IMR-90 (cell line): ENCODE measurements around the gene TTBK2. TPM values are rescaled to one million over a fixed set of nuclear protein-coding genes. Genes with fewer than 3 reads are reported as not detected.

Experiments used
- ATAC-seq: fragments of 200-7000 bp; cut with Tn5 transposase; 2 replicates; pipeline ENCODE4 v1.9.1; 2020; ENCODE audit warnings: low read depth, mild to moderate bottlenecking, moderate library complexity
- BruUV-seq: library from RNA; stranded (reverse); fragments of 400-500 nt; replicated peaks from 2 replicates; lab custom pipeline; 2021; lab: Mats Ljungman, UMichigan
- CTCF ChIA-PET: fragments of 300-600 bp; formaldehyde crosslinking; extraction: SDS; loops from one replicate; lab custom pipeline; 2021; ENCODE audit warnings: antibody characterized with exemption; lab: Yijun Ruan, JAX
- POLR2A ChIA-PET: fragments of 300-600 bp; sonication (Branson Sonifier 250); formaldehyde crosslinking; loops from one replicate; lab custom pipeline; 2022; ENCODE audit warnings: antibody characterized with exemption; ENCODE audit not compliant: unreplicated experiment; lab: Charles Lee
- DNase-seq: peaks from one replicate; pipeline ENCODE4 v3.0.0; 2013
- H2AFZ ChIP-seq: replicated peaks from 2 replicates; pipeline ENCODE3; 2013; ENCODE audit warnings: low read length, mild to moderate bottlenecking; ENCODE audit not compliant: poor library complexity
- H2AK5ac ChIP-seq: 2 replicates; pipeline ENCODE4 v1.6.1; 2013; ENCODE audit warnings: low read depth, low read length, inconsistent platforms
- H2AK9ac ChIP-seq: replicated peaks from 2 replicates; pipeline ENCODE3; 2013; ENCODE audit warnings: mild to moderate bottlenecking, low read depth, low read length, moderate library complexity; ENCODE audit not compliant: poor library complexity
- H2BK120ac ChIP-seq: 2 replicates; pipeline ENCODE4 v1.6.1; 2013; ENCODE audit warnings: low read depth, low read length, inconsistent platforms
- H2BK15ac ChIP-seq: 3 replicates; pipeline ENCODE4 v1.6.1; 2013; ENCODE audit warnings: low read depth, low read length, inconsistent platforms
- H2BK20ac ChIP-seq: 2 replicates; pipeline ENCODE4 v1.6.1; 2013; ENCODE audit warnings: low read depth, mild to moderate bottlenecking, inconsistent platforms, low read length, moderate library complexity
- H2BK5ac ChIP-seq: 2 replicates; pipeline ENCODE4 v1.6.1; 2013; ENCODE audit warnings: mild to moderate bottlenecking, low read depth, low read length, inconsistent platforms; ENCODE audit not compliant: poor library complexity, severe bottlenecking
- H3K14ac ChIP-seq: replicated peaks from 2 replicates; pipeline ENCODE4 v1.6.1; 2013; ENCODE audit warnings: low read depth, low read length, inconsistent platforms
- H3K18ac ChIP-seq: 2 replicates; pipeline ENCODE4 v1.6.1; 2013; ENCODE audit warnings: low read depth, low read length, control low read depth
- H3K23ac ChIP-seq: 2 replicates; pipeline ENCODE4 v1.6.1; 2013; ENCODE audit warnings: low read depth, low read length, inconsistent platforms
- H3K27ac ChIP-seq: 2 replicates; pipeline ENCODE4 v1.5.1; 2013; ENCODE audit warnings: mild to moderate bottlenecking, control low read depth, low read length; ENCODE audit not compliant: insufficient read depth
- H3K27me3 ChIP-seq: 2 replicates; pipeline ENCODE4 v1.6.1; 2013; ENCODE audit warnings: low read length; ENCODE audit not compliant: control insufficient read depth, insufficient read depth
- H3K36me3 ChIP-seq: 2 replicates; pipeline ENCODE4 v1.6.1; 2013; ENCODE audit warnings: low read length, mixed read lengths; ENCODE audit not compliant: control insufficient read depth, insufficient read depth
- H3K4ac ChIP-seq: 2 replicates; pipeline ENCODE4 v1.6.1; 2013; ENCODE audit warnings: low read depth, low read length, inconsistent platforms
- H3K4me1 ChIP-seq: 2 replicates; pipeline ENCODE4 v1.6.1; 2013; ENCODE audit warnings: low read length, mixed read lengths; ENCODE audit not compliant: control insufficient read depth, insufficient read depth
- H3K4me2 ChIP-seq: 2 replicates; pipeline ENCODE4 v1.6.1; 2013; ENCODE audit warnings: low read depth, mild to moderate bottlenecking, control low read depth, low read length, moderate library complexity
- H3K4me3 ChIP-seq: 2 replicates; pipeline ENCODE4 v1.5.1; 2013; ENCODE audit warnings: low read depth, mild to moderate bottlenecking, control low read depth, low read length, moderate library complexity; ENCODE audit not compliant: insufficient read depth
- H3K56ac ChIP-seq: 2 replicates; pipeline ENCODE4 v1.6.1; 2013; ENCODE audit warnings: low read length, inconsistent platforms; ENCODE audit not compliant: insufficient read depth; ENCODE audit errors: extremely low read depth
- H3K79me1 ChIP-seq, 2 experiments: 2 replicates each; pipeline ENCODE4 v1.6.1; 2013; ENCODE audit warnings: low read length in 2 of 2, inconsistent platforms in 1 of 2, low read depth in 1 of 2
- H3K9ac ChIP-seq: 2 replicates; pipeline ENCODE4 v1.6.1; 2013; ENCODE audit warnings: low read depth, low read length, control low read depth
- H3K9me1 ChIP-seq: 2 replicates; pipeline ENCODE4 v1.6.1; 2013; ENCODE audit warnings: low read length, inconsistent platforms; ENCODE audit not compliant: insufficient read depth
- H3K9me3 ChIP-seq: 2 replicates; pipeline ENCODE4 v1.6.1; 2013; ENCODE audit warnings: low read length; ENCODE audit not compliant: control insufficient read depth, insufficient read depth
- H4K20me1 ChIP-seq: 2 replicates; pipeline ENCODE4 v1.6.1; 2013; ENCODE audit warnings: low read length, inconsistent platforms; ENCODE audit not compliant: insufficient read depth
- H4K5ac ChIP-seq: 2 replicates; pipeline ENCODE4 v1.6.1; 2013; ENCODE audit warnings: mild to moderate bottlenecking, low read depth, low read length, control low read depth
- H4K8ac ChIP-seq, 2 experiments: 2 replicates each; pipeline ENCODE4 v1.6.1; 2013; ENCODE audit warnings: low read depth in 2 of 2, low read length in 2 of 2, control low read depth in 1 of 2, inconsistent platforms in 1 of 2
- H4K91ac ChIP-seq: 2 replicates; pipeline ENCODE4 v1.6.1; 2013; ENCODE audit warnings: low read depth, low read length, inconsistent platforms; ENCODE audit not compliant: insufficient read depth
- CHD1 ChIP-seq: IDR thresholded peaks from 2 replicates; pipeline ENCODE4 v1.6.1; 2012; ENCODE audit warnings: low read depth, low read length, improper control_type of control experiment
- MAZ ChIP-seq: IDR thresholded peaks from 2 replicates; pipeline ENCODE4 v1.6.1; 2012; ENCODE audit warnings: low read depth, mild to moderate bottlenecking, low read length, improper control_type of control experiment, moderate library complexity, borderline replicate concordance
- WGBS, 2 experiments: methylation state at CpG; one replicate each; pipeline versions ENCODE4 v1.1.5 to v1.1.7; 2013; ENCODE audit warnings: missing lambda C conversion rate in 2 of 2; ENCODE audit not compliant: insufficient read length in 1 of 2; ENCODE audit errors: extremely low coverage in 2 of 2; 5-methylcytosine and 5-hydroxymethylcytosine counted together
- dilution Hi-C: fragments of 300-500 bp; cut with HindIII; formaldehyde crosslinking; loops from one replicate; pipeline ENCODE4 v1.14.3; 2018; ENCODE audit warnings: low sequenced_read_pairs; ENCODE audit not compliant: unreplicated experiment
- in situ Hi-C: fragments of 300-500 bp; cut with MboI; formaldehyde crosslinking; loops from 3 replicates; pipeline ENCODE4 v1.14.3; 2019; ENCODE audit warnings: low sequenced_read_pairs, inconsistent platforms, mixed read lengths
- intact Hi-C: fragments of 100-400 bp; cut with micrococcal nuclease; formaldehyde crosslinking; loops from 2 replicates; pipeline ENCODE4 v1.10.0; 2022
- polyA plus RNA-seq, 3 experiments: library from polyadenylated mRNA; depleted of rRNA; stranded (reverse); fragments of >200 nt; gene quantifications; 2 replicates each; pipeline ENCODE4 v1.2.3, GENCODE V29; 2012; ENCODE audit warnings: low replicate concordance in 1 of 3
- total RNA-seq: library from RNA; depleted of rRNA; stranded (reverse); fragments of >200 nt; gene quantifications from 2 replicates; pipeline ENCODE4 v1.2.3, GENCODE V29; 2012

TTBK2 gene
- total and polyA plus RNA-seq, 2 of the 4 experiments (the other 2 are of a cell fraction) = 2.4 to 3.2 TPM

DNA sequence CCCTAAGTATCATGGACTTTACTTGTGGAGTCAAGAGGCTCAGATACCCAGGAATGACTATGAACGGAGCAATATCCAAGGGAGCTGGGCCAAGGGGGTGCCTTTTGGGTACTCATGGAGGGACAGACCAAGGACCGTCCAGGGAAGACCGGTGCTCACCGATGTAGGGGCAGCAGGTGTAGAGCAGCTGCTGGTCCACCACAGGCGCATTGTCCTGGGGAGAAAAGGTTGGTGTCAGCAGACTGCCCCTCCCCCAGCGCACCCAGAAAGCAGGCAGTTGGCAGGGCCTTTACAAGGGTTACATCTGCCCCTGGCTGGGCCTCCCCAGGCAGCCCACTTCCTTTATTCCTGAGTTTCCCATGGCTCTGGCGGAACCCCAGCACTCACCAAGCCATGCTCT, 191.2 kb downstream of the TTBK2 start:
- H3K4ac ChIP-seq = no peak overlapping the region
- H3K27me3 ChIP-seq = no peaks in the 10 kb centered on the region
- no peak overlapping the region for H2BK15ac ChIP-seq
- TF ChIP-seq CHD1 = no peak
- no peak for TF ChIP-seq MAZ
- in situ Hi-C loops = no loop called here
- no peak overlapping the region for H3K14ac ChIP-seq
- no peaks in the 10 kb centered on the region for H3K9me3 ChIP-seq
- H3K9me1 ChIP-seq = 0 out of 2 replicates have a peak, but pooled peaks cover 4% of the 10 kb centered on the region
- no peak overlapping the region for H3K27ac ChIP-seq
- H3K4me1 ChIP-seq = no peaks in the 10 kb centered on the region
- no peak overlapping the region for H3K56ac ChIP-seq
- no peak overlapping the region for H3K9ac ChIP-seq
- H2AK9ac ChIP-seq = no peak overlapping the region
- no peak overlapping the region for H3K23ac ChIP-seq
- peaks cover under 1 to 9% of the 10 kb centered on the region in 2 experiments for H3K79me1 ChIP-seq
- H4K8ac ChIP-seq = no peak overlapping the region
- H3K4me3 ChIP-seq = no peak overlapping the region
- H3K36me3 ChIP-seq = peaks cover 85% of the 10 kb centered on the region
- H3K4me2 ChIP-seq = no peak overlapping the region
- no peak overlapping the region for H2AFZ ChIP-seq
- H2BK120ac ChIP-seq = no peak overlapping the region
- H2AK5ac ChIP-seq = no peak overlapping the region
- H4K5ac ChIP-seq = no peak overlapping the region
- no TSS peak for BruUV-seq
- WGBS, 2 experiments = 100% methylated on average over 3 of the region's 7 CpGs; no CpG with 5 or more reads in 1 of the 2 experiments
- dilution Hi-C loops = no loop called here
- ChIA-PET CTCF (no interaction called here), POLR2A (interaction anchor here (0.5 kb wide), 1 partner anchor 14 kb away, joined by 5 read pairs; no protein-coding TSS in a partner anchor)
- no peak overlapping the region for H2BK5ac ChIP-seq
- H4K91ac ChIP-seq = no peak overlapping the region
- H4K20me1 ChIP-seq = no peaks in the 10 kb centered on the region; the same call in 1 of the 2 replicates
- intact Hi-C loops = no loop called here
- DNase-seq = no peak
- H3K18ac ChIP-seq = no peak overlapping the region
- H2BK20ac ChIP-seq = no peak overlapping the region
- ATAC-seq = no peak
